Measurements from ENCODE around the gene TARBP1. TPM values are rescaled to one million over a fixed set of nuclear protein-coding genes. Genes with fewer than 3 reads are reported as not detected.

TARBP1 gene
- total and polyA plus RNA-seq, 2 of the 8 experiments (the other 6 are each of a cell fraction or from before 2014, with no cell fraction given): 21.9 to 32.3 TPM

GRCh38 chr1:234520908-234521817 lies 42.2 kb upstream of the TARBP1 start (continued):
- no peak for TF ChIP-seq EP300 (IDR thresholded peaks at IDR 0.05; ENCODE audit: borderline replicate concordance in 1 of 2, low read depth in 2 of 2, low read length in 2 of 2)
- no peak for TF ChIP-seq RAD21 (IDR thresholded peaks at IDR 0.05 in 1 of 2, conservative IDR thresholded peaks at IDR 0.05 in 1 of 2; ENCODE audit: low read depth in 2 of 2, low read length in 2 of 2)
